Sigmoid colon (tissue), 7 donors: ENCODE data around the gene KDM1B. TPM values are rescaled to one million over a fixed set of nuclear protein-coding genes. Genes with fewer than 3 reads are reported as not detected.

Experiments used
- DNase-seq: peaks from one replicate; pipeline ENCODE4 v3.0.0-alpha.2; 2019
- H3K27ac ChIP-seq, 4 donors: fragments of 200-600 bp; sonication (generic); one replicate each; pipeline ENCODE4 v1.5.1; 2016 to 2019; ENCODE audit warnings: mild to moderate bottlenecking in 1 of 4
- H3K27me3 ChIP-seq, 3 donors: fragments of 200-600 bp; sonication (generic); one replicate each; pipeline ENCODE4 v1.5.1; 2019; ENCODE audit warnings: mild to moderate bottlenecking in 1 of 3
- H3K36me3 ChIP-seq, 4 donors: fragments of 200-600 bp; sonication (generic); one replicate each; pipeline ENCODE4 v1.5.1; 2016 to 2019
- H3K4me1 ChIP-seq, 4 donors: fragments of 200-600 bp; sonication (generic); one replicate each; pipeline ENCODE4 v1.5.1; 2017 to 2019
- H3K4me3 ChIP-seq, 4 donors: fragments of 200-600 bp; sonication (generic); one replicate each; pipeline ENCODE4 v1.5.1; 2017 to 2019; ENCODE audit warnings: mild to moderate bottlenecking in 2 of 4, moderate library complexity in 1 of 4
- H3K9me3 ChIP-seq, 4 donors: fragments of 200-600 bp in 3 of 4; sonication (generic) in 3 of 4; one replicate each; pipeline versions ENCODE4 v1.5.1 to v1.6.1; 2013 to 2019
- EP300 ChIP-seq, 4 donors: sonication (generic); formaldehyde crosslinking; IDR thresholded peaks; one replicate each; pipeline ENCODE4 v1.6.1; 2017; ENCODE audit warnings: antibody characterized with exemption in 4 of 4
- POLR2A ChIP-seq, 2 donors: fragments of 450-650 bp; IDR thresholded peaks; one replicate each; pipeline ENCODE4 v1.6.1; 2016; ENCODE audit warnings: antibody characterized with exemption in 2 of 2, mild to moderate bottlenecking in 2 of 2, moderate library complexity in 2 of 2
- POLR2AphosphoS5 ChIP-seq, 4 donors: sonication (generic); formaldehyde crosslinking; IDR thresholded peaks; one replicate each; pipeline ENCODE4 v1.6.1; 2017; ENCODE audit warnings: antibody characterized with exemption in 4 of 4
- WGBS, 2 donors: extraction: QIAGEN DNeasy Blood & Tissue Kit; methylation state at CpG; one replicate each; pipeline ENCODE4 v1.1.7; 2013; 5-methylcytosine and 5-hydroxymethylcytosine counted together
- intact Hi-C: fragments of 100-400 bp; cut with DNase I; formaldehyde crosslinking; loops from one replicate; pipeline ENCODE4 v1.15.1; 2023
- polyA plus RNA-seq, 3 donors: library from polyadenylated mRNA; stranded (reverse); fragments of 200-250 nt; gene quantifications; one replicate each; pipeline ENCODE4 v1.2.3, GENCODE V29; 2013
- total RNA-seq, 4 donors: library from RNA; depleted of rRNA; stranded (reverse); fragments of >200 nt; gene quantifications; one replicate each; pipeline ENCODE4 v1.1.0, GENCODE V29; 2016
- TF ChIP-seq, protein P1 (sequence below), 4 experiments: fragments of 450-650 bp in 3 of 4; fragments of 200-600 bp in 1 of 4; IDR thresholded peaks; one replicate each; pipeline ENCODE4 v1.5.1; 2016 to 2019; ENCODE audit warnings: antibody characterized with exemption in 4 of 4, mild to moderate bottlenecking in 3 of 4, moderate library complexity in 2 of 4
- donor health status: healthy with polysubstance abuse.
- donor health status: Bipolar disorder and iron deficiency.
- donor health status: healthy.

KDM1B gene
- total and polyA plus RNA-seq, 7 donors: 10.2 to 32.8 (median 14.2) TPM

DNA sequence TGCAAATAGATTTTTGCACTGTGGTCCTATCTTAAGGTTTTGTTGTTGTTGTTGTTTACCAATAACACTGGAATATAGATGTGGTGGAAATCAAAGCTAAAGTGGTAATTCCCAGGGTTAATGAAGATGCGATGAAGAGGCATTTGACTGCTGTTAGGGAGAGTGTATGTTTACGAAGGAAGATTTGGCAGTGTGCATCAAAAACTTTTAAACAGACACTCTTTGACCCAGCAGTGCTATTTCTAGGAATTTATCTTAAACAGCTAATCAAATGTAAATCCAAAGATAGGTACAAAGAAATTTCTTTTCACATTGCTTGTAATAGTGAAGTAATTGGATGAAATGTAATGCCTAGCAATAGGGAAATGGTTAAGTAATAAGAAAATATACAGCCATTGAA is 34.0 kb downstream of the KDM1B start:
- 92 to 93% methylated on average over 2 of the region's 2 CpGs for WGBS, 2 donors
- no peak for TF ChIP-seq POLR2A (IDR thresholded peaks at IDR 0.05)
- TF ChIP-seq, protein P1, sequence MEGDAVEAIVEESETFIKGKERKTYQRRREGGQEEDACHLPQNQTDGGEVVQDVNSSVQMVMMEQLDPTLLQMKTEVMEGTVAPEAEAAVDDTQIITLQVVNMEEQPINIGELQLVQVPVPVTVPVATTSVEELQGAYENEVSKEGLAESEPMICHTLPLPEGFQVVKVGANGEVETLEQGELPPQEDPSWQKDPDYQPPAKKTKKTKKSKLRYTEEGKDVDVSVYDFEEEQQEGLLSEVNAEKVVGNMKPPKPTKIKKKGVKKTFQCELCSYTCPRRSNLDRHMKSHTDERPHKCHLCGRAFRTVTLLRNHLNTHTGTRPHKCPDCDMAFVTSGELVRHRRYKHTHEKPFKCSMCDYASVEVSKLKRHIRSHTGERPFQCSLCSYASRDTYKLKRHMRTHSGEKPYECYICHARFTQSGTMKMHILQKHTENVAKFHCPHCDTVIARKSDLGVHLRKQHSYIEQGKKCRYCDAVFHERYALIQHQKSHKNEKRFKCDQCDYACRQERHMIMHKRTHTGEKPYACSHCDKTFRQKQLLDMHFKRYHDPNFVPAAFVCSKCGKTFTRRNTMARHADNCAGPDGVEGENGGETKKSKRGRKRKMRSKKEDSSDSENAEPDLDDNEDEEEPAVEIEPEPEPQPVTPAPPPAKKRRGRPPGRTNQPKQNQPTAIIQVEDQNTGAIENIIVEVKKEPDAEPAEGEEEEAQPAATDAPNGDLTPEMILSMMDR (IDR thresholded peaks at IDR 0.05): no peak
- TF ChIP-seq EP300 (IDR thresholded peaks at IDR 0.05): no peak
- TF ChIP-seq POLR2AphosphoS5 (IDR thresholded peaks at IDR 0.05): no peak
- H3K36me3 ChIP-seq: peaks cover 0 to 20% (median 0%) of the 10 kb centered on the region in 4 donors
- H3K27me3 ChIP-seq: no peaks in the 10 kb centered on the region
- H3K4me1 ChIP-seq: no peaks in the 10 kb centered on the region
- intact Hi-C loops: no loop called here
- no peaks in the 10 kb centered on the region for H3K9me3 ChIP-seq
- no peak overlapping the region for H3K27ac ChIP-seq
- H3K4me3 ChIP-seq: no peak overlapping the region
- DNase-seq: no peak

DNA sequence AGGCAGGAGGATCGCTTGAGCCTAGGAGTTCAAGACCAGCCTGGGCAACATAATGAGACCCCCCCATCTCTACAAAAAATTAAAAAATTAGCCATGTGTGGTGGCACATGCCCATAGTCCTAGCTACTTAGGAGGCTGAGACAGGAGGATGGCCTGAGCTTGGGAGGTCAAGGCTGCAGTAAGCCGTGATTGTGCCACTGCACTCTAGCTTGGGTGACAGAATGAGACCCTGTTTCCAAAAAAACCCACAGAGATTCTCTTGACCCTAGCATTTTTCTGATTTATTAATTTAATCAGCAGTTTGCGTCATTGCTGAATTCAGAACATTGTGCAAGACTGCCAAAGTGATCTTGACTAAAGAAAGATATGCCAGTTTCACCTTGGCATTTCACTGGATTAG is 36.8 kb downstream of the KDM1B start:
- 96 to 98% methylated on average over 3 of the region's 3 CpGs for WGBS, 2 donors
- no peak overlapping the region for H3K27ac ChIP-seq

DNA sequence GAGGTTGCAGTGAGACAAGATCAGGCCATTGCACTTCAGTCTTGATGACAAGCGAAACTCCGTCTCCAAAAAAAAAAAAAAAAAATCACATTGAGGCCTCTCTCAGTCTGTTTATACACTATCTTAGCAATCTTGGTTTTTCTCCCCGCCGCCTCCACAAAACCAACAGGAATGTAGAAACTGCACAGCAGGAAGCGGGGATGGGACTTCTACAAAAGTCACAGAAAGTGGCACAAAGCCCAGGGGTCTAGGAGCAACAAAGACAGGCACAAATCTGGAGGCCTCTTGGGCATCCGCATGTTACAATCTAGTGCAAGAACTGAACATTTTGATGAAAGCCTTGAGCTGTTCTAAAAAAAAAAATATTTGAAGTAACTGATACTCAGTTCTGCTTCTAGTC is 48.6 kb downstream of the KDM1B start:
- Histone ChIP-seq H3K36me3 (peaks cover 0 to 39% (median 3%) of the 10 kb centered on the region in 4 donors), H3K9me3 (no peaks in the 10 kb centered on the region), H3K4me3 (no peak overlapping the region), H3K27ac (no peak overlapping the region), H3K27me3 (no peaks in the 10 kb centered on the region), H3K4me1 (peaks cover 0 to 11% (median 4%) of the 10 kb centered on the region in 4 donors)
- DNase-seq: no peak
- intact Hi-C loops: no loop called here
- TF ChIP-seq POLR2A (IDR thresholded peaks at IDR 0.05) (no peak), POLR2AphosphoS5 (IDR thresholded peaks at IDR 0.05) (no peak), EP300 (IDR thresholded peaks at IDR 0.05) (no peak)
- TF ChIP-seq, protein P1 (IDR thresholded peaks at IDR 0.05): no peak
- 90 to 94% methylated on average over 6 of the region's 6 CpGs for WGBS, 2 donors

More for the DNA sequence above, 36.8 kb downstream of the KDM1B start:
- H3K36me3 ChIP-seq: peaks cover 0 to 24% (median 0%) of the 10 kb centered on the region in 4 donors
- no peaks in the 10 kb centered on the region for H3K4me1 ChIP-seq
- TF ChIP-seq POLR2AphosphoS5 (IDR thresholded peaks at IDR 0.05): no peak
- TF ChIP-seq POLR2A (IDR thresholded peaks at IDR 0.05): no peak
- TF ChIP-seq, protein P1 (IDR thresholded peaks at IDR 0.05): no peak
- TF ChIP-seq EP300 (IDR thresholded peaks at IDR 0.05): no peak
- no peak overlapping the region for H3K4me3 ChIP-seq
- H3K9me3 ChIP-seq: no peaks in the 10 kb centered on the region
- no peak for DNase-seq
- intact Hi-C loops: no loop called here
- no peaks in the 10 kb centered on the region for H3K27me3 ChIP-seq

DNA sequence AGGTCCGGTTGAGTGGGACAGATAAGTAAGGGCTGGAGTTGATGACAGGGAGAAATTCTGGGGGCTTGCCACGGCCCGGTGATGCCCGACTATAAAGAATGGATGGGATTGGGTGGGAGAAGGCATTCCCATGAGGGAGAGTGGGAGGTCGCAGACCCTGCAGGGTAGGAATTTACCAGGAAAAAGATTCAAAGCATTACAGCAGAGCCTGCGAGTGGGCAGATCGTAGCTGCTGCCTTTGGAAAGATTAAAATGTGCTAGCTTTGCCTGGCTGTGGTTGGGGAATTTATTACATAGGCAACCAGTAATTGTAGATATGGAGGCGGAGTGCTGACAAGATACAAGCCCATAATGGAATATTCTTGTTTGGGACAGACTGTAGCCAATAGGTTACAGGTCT is 49.5 kb downstream of the KDM1B start:
- intact Hi-C loops: loop anchor here (5.0 kb wide), 1 partner anchor 47 kb away; the partner anchor contains the start of genes KDM1B and TPMT
- Histone ChIP-seq H3K4me1 (peaks cover 0 to 17% (median 10%) of the 10 kb centered on the region in 4 donors), H3K36me3 (peaks cover 0 to 31% (median 3%) of the 10 kb centered on the region in 4 donors), H3K4me3 (no peak overlapping the region), H3K9me3 (no peaks in the 10 kb centered on the region), H3K27ac (no peak overlapping the region), H3K27me3 (no peaks in the 10 kb centered on the region)
- 95 to 96% methylated on average over 8 of the region's 8 CpGs for WGBS, 2 donors
- DNase-seq: no peak
- TF ChIP-seq EP300 (IDR thresholded peaks at IDR 0.05) (no peak), POLR2A (IDR thresholded peaks at IDR 0.05) (no peak), POLR2AphosphoS5 (IDR thresholded peaks at IDR 0.05) (no peak)
- TF ChIP-seq, protein P1 (IDR thresholded peaks at IDR 0.05): no peak

DNA sequence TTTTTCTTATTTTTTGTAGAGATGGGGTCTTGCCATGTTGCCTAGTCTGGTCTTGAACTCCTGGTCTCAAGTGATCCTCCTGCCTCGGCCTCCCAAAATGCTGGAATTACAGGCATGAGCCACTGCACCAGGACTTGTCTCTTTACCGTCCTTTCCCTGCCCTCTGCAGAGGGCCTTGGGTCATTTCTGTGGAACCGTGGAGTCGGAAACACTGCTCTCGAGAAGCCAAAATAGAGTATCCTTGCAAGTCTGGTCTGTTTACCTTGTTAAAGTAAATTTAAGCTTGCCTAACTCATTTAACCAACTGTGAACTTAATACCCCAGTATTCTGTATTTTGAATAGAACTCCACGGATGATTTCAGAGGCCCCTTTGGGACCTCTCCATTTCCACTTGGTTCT is 51.4 kb downstream of the KDM1B start:
- TF ChIP-seq EP300 (IDR thresholded peaks at IDR 0.05): no peak
- TF ChIP-seq, protein P1 (IDR thresholded peaks at IDR 0.05): no peak
- TF ChIP-seq POLR2AphosphoS5 (IDR thresholded peaks at IDR 0.05): no peak
- TF ChIP-seq POLR2A (IDR thresholded peaks at IDR 0.05): no peak
- no peaks in the 10 kb centered on the region for H3K9me3 ChIP-seq
- no peak for DNase-seq
- peaks cover 0 to 12% (median 2%) of the 10 kb centered on the region in 4 donors for H3K36me3 ChIP-seq
- no peak overlapping the region for H3K4me3 ChIP-seq
- peak overlapping the region in 3 of 4 donors; percentile 72 to 81 (median 74) for H3K27ac ChIP-seq
- intact Hi-C loops: loop anchor here (5.0 kb wide), 1 partner anchor 49 kb away; the partner anchor contains the start of genes KDM1B and TPMT
- no peaks in the 10 kb centered on the region for H3K27me3 ChIP-seq
- WGBS, 2 donors: 93 to 97% methylated on average over 6 of the region's 6 CpGs
- peaks cover 0 to 17% (median 13%) of the 10 kb centered on the region in 4 donors for H3K4me1 ChIP-seq
